ENCODE measurements around the gene STRBP.

Gene STRBP

DNA sequence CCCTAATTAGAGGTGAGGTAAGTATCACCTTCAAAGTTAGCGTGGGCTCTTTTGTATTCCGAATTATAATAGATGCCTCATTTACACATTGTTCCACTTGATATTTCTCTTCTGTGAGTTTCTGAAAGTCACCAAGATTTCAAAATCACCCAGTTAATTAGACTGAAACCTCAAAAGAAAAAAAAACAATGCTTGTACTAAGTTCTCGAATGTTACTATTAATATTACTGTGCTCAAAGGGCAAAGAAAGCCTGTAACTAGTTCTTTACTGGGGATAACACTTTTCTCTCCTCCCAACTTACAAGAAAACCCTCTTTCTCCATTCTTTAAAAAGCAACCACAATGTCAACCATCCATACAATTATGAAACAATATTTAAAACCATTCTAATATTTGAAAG is 98.5 kb downstream of the STRBP start:
- TF ChIP-seq CTCF (IDR thresholded peaks at IDR 0.05; ENCODE audit: low read depth, low read length, missing control alignments): no peak
- no peak overlapping the region for H3K4me3 ChIP-seq (replicated peaks; ENCODE audit: low read depth, low read length)
- DNase-seq (ENCODE audit: extremely low read depth, low read depth): no peak

DNA sequence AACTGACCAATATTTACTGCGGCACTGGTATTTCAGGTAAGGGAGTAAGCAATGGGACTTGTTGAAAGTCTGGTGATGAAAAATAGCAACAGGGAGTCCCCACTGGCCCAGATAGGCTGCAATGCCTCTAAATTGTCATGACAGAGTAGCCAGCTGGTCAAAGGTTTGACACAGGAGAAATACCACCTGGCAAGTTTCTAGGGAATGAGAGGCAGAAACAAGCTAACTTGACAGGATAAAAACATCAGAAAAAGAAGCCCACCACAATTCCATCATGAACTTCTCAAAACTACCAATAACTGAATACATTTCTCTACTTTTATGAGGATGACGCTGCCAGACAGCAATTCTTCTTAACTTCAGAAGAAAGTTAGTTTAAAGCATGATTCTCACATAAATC is 99.8 kb downstream of the STRBP start:
- DNase-seq (ENCODE audit: extremely low read depth, low read depth): no peak
- no peak overlapping the region for H3K4me3 ChIP-seq (replicated peaks; ENCODE audit: low read depth, low read length)
- no peak for TF ChIP-seq CTCF (IDR thresholded peaks at IDR 0.05; ENCODE audit: low read depth, low read length, missing control alignments)

- no peak for TF ChIP-seq CTCF (IDR thresholded peaks at IDR 0.05; ENCODE audit: low read depth, low read length, missing control alignments)
- DNase-seq (ENCODE audit: extremely low read depth, low read depth): no peak
- H3K4me3 ChIP-seq (replicated peaks; ENCODE audit: low read depth, low read length): no peak overlapping the region
These were observed 100.9 kb downstream of the STRBP start for GRCh38 chr9:123167474-123167873.

GRCh38 chr9:123165813-123166212 is 102.6 kb downstream of the STRBP start:
- H3K4me3 ChIP-seq (replicated peaks; ENCODE audit: low read depth, low read length): no peak overlapping the region
- no peak for TF ChIP-seq CTCF (IDR thresholded peaks at IDR 0.05; ENCODE audit: low read depth, low read length, missing control alignments)
- DNase-seq (ENCODE audit: extremely low read depth, low read depth): no peak

- no peak for DNase-seq (ENCODE audit: extremely low read depth, low read depth)
- no peak overlapping the region for H3K4me3 ChIP-seq (replicated peaks; ENCODE audit: low read depth, low read length)
- no peak for TF ChIP-seq CTCF (IDR thresholded peaks at IDR 0.05; ENCODE audit: low read depth, low read length, missing control alignments)
These were observed 104.1 kb downstream of the STRBP start for GRCh38 chr9:123164285-123164684.

DNA sequence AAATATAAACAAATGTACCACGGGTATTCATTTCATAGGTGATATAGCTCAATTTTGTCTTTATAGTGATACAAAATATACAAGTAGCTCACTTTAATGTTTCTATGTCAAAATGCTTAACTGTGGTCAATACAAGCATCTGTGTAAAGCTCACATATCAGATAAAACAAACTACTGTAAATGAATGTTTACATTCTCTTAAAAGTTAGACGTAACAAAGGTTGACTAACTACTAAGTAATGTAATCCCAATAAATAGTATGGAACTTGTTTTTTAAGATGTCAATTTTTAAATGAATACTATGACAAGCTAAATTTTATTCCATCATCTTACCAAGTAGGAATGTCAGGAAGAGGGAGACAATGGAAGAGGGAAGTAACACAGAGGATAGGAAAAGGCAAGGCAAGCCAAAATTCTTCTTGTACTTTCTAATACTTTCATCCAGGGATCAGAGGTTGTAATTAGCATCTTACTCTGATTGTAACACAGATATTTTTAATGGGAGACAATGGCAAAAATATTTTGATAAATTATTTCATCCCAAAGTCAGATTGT is 105.5 kb downstream of the STRBP start:
- TF ChIP-seq CTCF (IDR thresholded peaks at IDR 0.05; ENCODE audit: low read depth, low read length, missing control alignments): no peak

GRCh38 chr9:123162360-123162759 is 106.0 kb downstream of the STRBP start:
- DNase-seq (ENCODE audit: extremely low read depth, low read depth): no peak
- TF ChIP-seq CTCF (IDR thresholded peaks at IDR 0.05; ENCODE audit: low read depth, low read length, missing control alignments): no peak
- no peak overlapping the region for H3K4me3 ChIP-seq (replicated peaks; ENCODE audit: low read depth, low read length)

More for the DNA sequence above, 105.5 kb downstream of the STRBP start:
- H3K4me3 ChIP-seq (replicated peaks; ENCODE audit: low read depth, low read length): no peak overlapping the region
- no peak for DNase-seq (ENCODE audit: extremely low read depth, low read depth)
